Calu3 (cell line): ENCODE results near the gene SCP2. TPM values are rescaled to one million over a fixed set of nuclear protein-coding genes. Genes with fewer than 3 reads are reported as not detected.

Experiments used
- BruUV-seq: library from RNA; stranded (reverse); fragments of 400-500 nt; replicated peaks from 2 replicates; lab custom pipeline; 2021; lab: Mats Ljungman, UMichigan
- CTCF ChIA-PET: fragments of 300-600 bp; sonication (Branson Sonifier 250); formaldehyde crosslinking; loops from one replicate; lab custom pipeline; 2022; ENCODE audit warnings: antibody characterized with exemption; lab: Charles Lee
- DNase-seq: peaks from one replicate; pipeline ENCODE4 v3.0.0; 2022
- H3K27ac Mint-ChIP-seq: one replicate; pipeline ENCODE4 v1.8.0; 2022; ENCODE audit warnings: mixed read lengths; ENCODE audit not compliant: unreplicated experiment
- H3K27me3 Mint-ChIP-seq: one replicate; pipeline ENCODE4 v1.8.0; 2022; ENCODE audit warnings: mixed read lengths; ENCODE audit not compliant: unreplicated experiment
- H3K36me3 Mint-ChIP-seq: one replicate; pipeline ENCODE4 v1.8.0; 2022; ENCODE audit warnings: mild to moderate bottlenecking, moderate library complexity, mixed read lengths; ENCODE audit not compliant: insufficient read depth, unreplicated experiment
- H3K4me1 Mint-ChIP-seq: one replicate; pipeline ENCODE4 v1.8.0; 2022; ENCODE audit warnings: mild to moderate bottlenecking, low read depth, mixed read lengths; ENCODE audit not compliant: unreplicated experiment
- H3K4me3 Mint-ChIP-seq: one replicate; pipeline ENCODE4 v1.8.0; 2022; ENCODE audit warnings: mild to moderate bottlenecking, low read depth, moderate library complexity, mixed read lengths; ENCODE audit not compliant: unreplicated experiment
- H3K9me3 Mint-ChIP-seq: one replicate; pipeline ENCODE4 v1.8.0; 2022; ENCODE audit warnings: low read depth, mixed read lengths; ENCODE audit not compliant: unreplicated experiment
- intact Hi-C: fragments of 100-400 bp; cut with micrococcal nuclease; formaldehyde crosslinking; loops from one replicate; pipeline ENCODE4 v1.10.0; 2022; ENCODE audit not compliant: unreplicated experiment
- total RNA-seq: library from RNA; stranded (reverse); gene quantifications from 2 replicates; pipeline ENCODE4 v1.2.3, GENCODE V29; 2022
- TF ChIP-seq, protein P1 (sequence below): fragments of 200-600 bp; IDR thresholded peaks from one replicate; pipeline ENCODE4 v1.8.0; 2022; ENCODE audit warnings: antibody characterized with exemption; ENCODE audit not compliant: unreplicated experiment

Gene SCP2
- total RNA-seq, 1 experiment from 2014 or later: 91.1 TPM

DNA sequence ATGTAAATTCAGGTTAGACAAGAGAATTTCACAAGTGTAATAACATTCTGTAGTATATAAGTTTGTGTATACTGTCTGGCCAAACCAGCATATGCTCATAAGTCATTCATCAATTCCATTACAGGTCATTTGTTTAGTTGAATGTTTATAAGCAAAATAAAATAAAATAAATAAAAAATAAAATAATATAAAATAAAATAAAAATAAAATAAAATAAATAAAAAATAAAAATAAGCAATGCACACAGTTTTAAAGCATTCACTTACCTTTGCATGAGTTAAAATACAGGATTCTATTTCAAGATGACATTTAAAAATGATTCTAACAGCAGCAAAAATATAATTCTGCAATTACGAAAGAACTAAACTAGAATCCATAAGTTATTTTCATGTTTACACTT, 144.8 kb downstream of the SCP2 start:
- no peak for DNase-seq
- Mint-ChIP-seq H3K36me3 (no peaks in the 10 kb centered on the region), H3K27me3 (no peaks in the 10 kb centered on the region), H3K4me3 (no peak overlapping the region), H3K4me1 (no peaks in the 10 kb centered on the region), H3K9me3 (no peaks in the 10 kb centered on the region), H3K27ac (no peak overlapping the region)
- CTCF ChIA-PET: no interaction called here
- no TSS peak for BruUV-seq
- intact Hi-C loops: no loop called here
- TF ChIP-seq, protein P1, sequence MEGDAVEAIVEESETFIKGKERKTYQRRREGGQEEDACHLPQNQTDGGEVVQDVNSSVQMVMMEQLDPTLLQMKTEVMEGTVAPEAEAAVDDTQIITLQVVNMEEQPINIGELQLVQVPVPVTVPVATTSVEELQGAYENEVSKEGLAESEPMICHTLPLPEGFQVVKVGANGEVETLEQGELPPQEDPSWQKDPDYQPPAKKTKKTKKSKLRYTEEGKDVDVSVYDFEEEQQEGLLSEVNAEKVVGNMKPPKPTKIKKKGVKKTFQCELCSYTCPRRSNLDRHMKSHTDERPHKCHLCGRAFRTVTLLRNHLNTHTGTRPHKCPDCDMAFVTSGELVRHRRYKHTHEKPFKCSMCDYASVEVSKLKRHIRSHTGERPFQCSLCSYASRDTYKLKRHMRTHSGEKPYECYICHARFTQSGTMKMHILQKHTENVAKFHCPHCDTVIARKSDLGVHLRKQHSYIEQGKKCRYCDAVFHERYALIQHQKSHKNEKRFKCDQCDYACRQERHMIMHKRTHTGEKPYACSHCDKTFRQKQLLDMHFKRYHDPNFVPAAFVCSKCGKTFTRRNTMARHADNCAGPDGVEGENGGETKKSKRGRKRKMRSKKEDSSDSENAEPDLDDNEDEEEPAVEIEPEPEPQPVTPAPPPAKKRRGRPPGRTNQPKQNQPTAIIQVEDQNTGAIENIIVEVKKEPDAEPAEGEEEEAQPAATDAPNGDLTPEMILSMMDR: no peak

DNA sequence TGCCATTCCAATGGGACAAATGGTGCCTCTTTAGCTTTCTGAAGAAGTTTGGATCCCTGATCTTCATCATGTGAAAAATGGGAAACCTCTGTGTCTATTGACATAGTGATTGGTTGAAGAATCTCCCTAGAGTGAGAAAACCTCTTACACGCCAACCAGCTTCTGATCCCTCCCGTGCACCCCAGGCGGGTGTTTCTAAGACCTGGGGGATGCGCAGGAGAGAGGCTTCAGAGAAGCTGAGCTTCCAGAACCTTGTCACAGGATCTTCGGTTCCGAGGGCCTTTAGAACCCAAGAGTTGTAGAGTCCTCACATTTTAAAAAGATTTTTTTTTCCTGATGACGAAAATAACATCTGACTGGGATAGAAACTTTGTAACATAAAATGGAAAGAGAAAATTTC, 146.2 kb downstream of the SCP2 start:
- TF ChIP-seq, protein P1: no peak
- Mint-ChIP-seq H3K36me3 (no peaks in the 10 kb centered on the region), H3K4me3 (no peak overlapping the region), H3K4me1 (no peaks in the 10 kb centered on the region), H3K9me3 (no peaks in the 10 kb centered on the region), H3K27me3 (no peaks in the 10 kb centered on the region), H3K27ac (no peak overlapping the region)
- no peak for DNase-seq
- intact Hi-C loops: no loop called here
- no TSS peak for BruUV-seq
- CTCF ChIA-PET: no interaction called here

DNA sequence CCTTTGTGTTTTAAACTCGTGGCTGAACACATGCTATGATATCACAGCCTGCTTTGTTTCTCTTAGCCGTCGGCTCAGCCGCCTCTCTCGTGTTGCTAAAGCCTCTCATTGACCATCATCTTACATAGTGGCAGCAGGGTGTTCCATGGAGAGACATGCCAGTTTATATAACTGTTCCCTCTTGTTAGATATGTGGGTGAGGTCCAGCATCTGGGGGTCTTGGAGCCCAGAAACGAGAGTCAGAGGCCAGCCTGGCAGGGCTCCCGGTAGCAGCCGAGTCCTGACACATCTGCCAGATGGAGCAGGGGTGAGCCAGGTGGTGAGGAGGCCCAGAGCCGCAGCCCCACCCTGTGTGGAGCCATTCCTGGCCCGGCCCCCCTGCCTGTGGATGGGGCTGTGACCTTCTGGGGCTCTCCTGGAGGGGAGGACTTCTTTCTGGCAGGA, 146.8 kb downstream of the SCP2 start:
- no peak overlapping the region for H3K4me3 Mint-ChIP-seq
- no peaks in the 10 kb centered on the region for H3K27me3 Mint-ChIP-seq
- H3K36me3 Mint-ChIP-seq: no peaks in the 10 kb centered on the region
- intact Hi-C loops: no loop called here
- no TSS peak for BruUV-seq
- no peak overlapping the region for H3K27ac Mint-ChIP-seq
- DNase-seq: no peak
- CTCF ChIA-PET: no interaction called here
- H3K4me1 Mint-ChIP-seq: no peaks in the 10 kb centered on the region
- H3K9me3 Mint-ChIP-seq: no peaks in the 10 kb centered on the region
- TF ChIP-seq, protein P1: no peak

- CTCF ChIA-PET: interaction anchor here (1.6 kb wide), 1 partner anchor 20 kb away, joined by 3 read pairs; no protein-coding TSS in a partner anchor
- TF ChIP-seq, protein P1: no peak
- BruUV-seq: no TSS peak
- Mint-ChIP-seq H3K36me3 (no peaks in the 10 kb centered on the region), H3K4me3 (no peak overlapping the region), H3K27ac (no peak overlapping the region), H3K4me1 (no peaks in the 10 kb centered on the region), H3K27me3 (no peaks in the 10 kb centered on the region), H3K9me3 (no peaks in the 10 kb centered on the region)
- intact Hi-C loops: no loop called here
- no peak for DNase-seq
Measured at GRCh38 chr1:53074313-53075154, 147.5 kb downstream of the SCP2 start.
